ENCODE data around the gene TNP2.
"Not testable (repeated sequence)": the region's sequence is repeated elsewhere in the genome, so short reads cannot be mapped to it uniquely, and the experiment has no call there.

Gene TNP2

DNA sequence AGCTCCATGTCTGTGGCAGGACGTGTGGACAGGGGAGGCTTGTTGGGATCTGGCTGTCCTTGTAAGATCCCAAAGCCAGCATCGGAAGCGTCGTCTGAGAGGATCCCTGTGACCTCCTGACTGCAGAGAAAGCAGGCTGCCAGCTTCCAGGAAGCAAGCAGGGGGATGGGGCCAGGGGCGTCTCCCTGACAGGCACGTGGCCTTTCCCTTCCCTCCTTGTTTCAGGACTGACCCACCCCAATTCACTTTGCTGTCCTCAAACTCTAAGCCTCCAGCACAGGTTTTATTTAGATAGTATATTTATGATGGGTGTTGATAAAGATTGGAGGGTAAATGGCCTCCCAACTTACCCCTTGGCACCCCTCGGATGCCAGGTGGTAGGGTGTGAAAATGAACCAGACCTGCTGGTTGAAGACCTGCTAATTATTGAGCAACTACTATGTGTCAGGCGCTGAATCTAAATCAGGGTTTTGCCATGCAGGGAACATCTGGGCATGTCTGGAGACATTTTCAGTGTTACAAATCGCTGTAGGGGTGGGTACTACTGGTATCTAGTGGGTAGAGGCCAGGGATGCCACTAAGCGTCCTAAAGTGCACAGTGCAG is 37.7 kb downstream of the TNP2 start:
- Histone ChIP-seq H3K4me1 (ENCODE audit: insufficient read depth, low read length) (no peaks in the 10 kb centered on the region), H3K9me3 (ENCODE audit: low read length) (no peaks in the 10 kb centered on the region), H3K27me3 (ENCODE audit: control insufficient read depth in 1 of 2, insufficient read depth in 2 of 2, low read length in 2 of 2) (no peaks in the 10 kb centered on the region), H3K27ac (ENCODE audit: low read depth, low read length) (no peak overlapping the region), H3K9ac (ENCODE audit: low read length) (no peak overlapping the region), H3K36me3 (ENCODE audit: insufficient read depth, low read length) (no peaks in the 10 kb centered on the region), H3K4me3 (ENCODE audit: low read depth in 1 of 2, low read length in 2 of 2) (no peak overlapping the region)

DNA sequence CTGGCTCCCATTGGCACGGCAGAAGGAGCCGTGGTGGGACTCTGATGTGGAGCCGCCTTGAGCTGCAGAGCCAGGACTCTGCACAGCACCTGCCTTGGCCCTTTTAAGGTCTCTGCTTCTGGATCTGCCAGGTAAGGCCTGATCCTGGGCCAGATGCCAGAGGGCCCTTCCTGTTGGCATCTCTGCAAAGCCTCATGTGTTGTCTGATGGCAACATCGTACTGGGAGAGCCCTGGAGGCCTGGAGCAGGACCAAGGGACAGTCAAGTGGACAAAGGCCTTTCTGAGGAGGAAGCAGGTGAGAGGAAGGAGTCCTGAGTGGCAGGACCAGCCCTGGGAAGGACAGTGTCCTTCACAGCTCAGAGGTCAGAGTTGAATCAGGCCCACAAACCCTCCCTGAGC is 39.2 kb downstream of the TNP2 start:
- Histone ChIP-seq H3K36me3 (ENCODE audit: insufficient read depth, low read length) (no peaks in the 10 kb centered on the region), H3K4me3 (ENCODE audit: low read depth in 1 of 2, low read length in 2 of 2) (no peak overlapping the region), H3K9ac (ENCODE audit: low read length) (no peak overlapping the region), H3K9me3 (ENCODE audit: low read length) (no peaks in the 10 kb centered on the region), H3K27me3 (ENCODE audit: control insufficient read depth in 1 of 2, insufficient read depth in 2 of 2, low read length in 2 of 2) (no peaks in the 10 kb centered on the region), H3K4me1 (ENCODE audit: insufficient read depth, low read length) (no peaks in the 10 kb centered on the region), H3K27ac (ENCODE audit: low read depth, low read length) (no peak overlapping the region)

DNA sequence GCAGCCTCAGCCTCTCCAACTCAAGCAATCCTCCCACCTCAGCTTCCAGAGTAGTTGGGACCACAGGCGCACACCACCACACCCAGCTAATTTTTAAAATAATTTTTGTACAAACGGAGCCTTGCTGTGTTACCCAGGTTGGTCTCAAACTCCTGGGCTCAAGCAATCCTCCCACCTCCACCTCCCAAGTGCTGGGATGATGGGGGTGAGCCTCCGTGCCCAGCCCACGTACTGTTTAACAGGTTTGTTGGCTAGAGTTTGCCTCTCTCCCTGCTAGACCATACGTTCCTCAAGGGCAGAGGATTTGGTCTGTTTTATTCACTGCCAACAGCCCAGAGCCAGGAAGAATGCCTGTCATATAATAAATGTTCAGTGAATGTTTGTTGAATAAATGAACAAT is 39.7 kb downstream of the TNP2 start:
- no peaks in the 10 kb centered on the region for H3K36me3 ChIP-seq (ENCODE audit: insufficient read depth, low read length)
- no peaks in the 10 kb centered on the region for H3K27me3 ChIP-seq (ENCODE audit: control insufficient read depth in 1 of 2, insufficient read depth in 2 of 2, low read length in 2 of 2)
- H3K27ac ChIP-seq (ENCODE audit: low read depth, low read length), result no peak overlapping the region
- no peaks in the 10 kb centered on the region for H3K9me3 ChIP-seq (ENCODE audit: low read length)
- H3K9ac ChIP-seq (ENCODE audit: low read length), result no peak overlapping the region
- no peaks in the 10 kb centered on the region for H3K4me1 ChIP-seq (ENCODE audit: insufficient read depth, low read length)
- no peak overlapping the region for H3K4me3 ChIP-seq (ENCODE audit: low read depth in 1 of 2, low read length in 2 of 2)

DNA sequence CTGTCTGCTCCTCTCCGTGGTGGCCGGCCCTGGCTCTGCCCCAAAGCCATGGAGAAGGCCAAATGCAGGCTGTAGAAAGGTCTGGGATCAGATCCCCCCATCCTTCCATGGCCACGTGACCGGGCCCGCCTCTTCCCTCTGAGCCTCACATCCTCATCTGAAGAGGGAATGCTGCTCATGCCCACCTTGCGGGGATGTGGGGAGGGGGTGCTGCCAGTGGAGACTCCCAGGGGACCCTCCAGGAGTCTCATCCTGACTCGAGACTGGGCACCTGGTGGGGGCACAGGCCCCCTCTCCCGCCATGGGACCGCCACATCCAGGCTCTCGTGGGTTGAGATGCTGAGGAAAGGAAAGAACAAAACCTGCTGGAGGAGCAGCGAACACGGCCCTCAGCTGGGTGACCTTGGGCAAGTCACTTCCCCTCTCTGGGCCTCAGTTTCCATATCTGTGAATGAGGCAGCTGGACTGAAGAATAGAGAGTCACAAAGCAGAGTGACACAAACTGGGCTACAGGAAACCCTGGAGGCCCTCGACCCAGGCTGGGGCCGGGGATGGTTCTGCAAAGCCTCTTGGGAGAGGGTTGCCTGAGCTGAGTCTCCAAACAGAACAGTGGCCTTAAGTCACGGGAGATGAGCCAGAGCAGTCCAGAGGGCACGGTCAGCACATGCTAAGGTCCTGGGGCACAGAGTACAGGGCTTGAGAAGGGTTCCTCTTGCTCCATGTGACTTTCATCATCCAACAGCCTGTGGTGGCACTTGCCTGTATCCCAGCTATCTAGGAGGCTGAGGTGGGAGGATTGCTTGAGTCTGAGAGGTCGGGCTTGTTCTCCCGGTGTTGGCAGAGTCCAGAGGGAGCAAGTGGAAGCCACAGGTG is 43.2 kb downstream of the TNP2 start:
- H3K9me3 ChIP-seq (ENCODE audit: low read length), result no peaks in the 10 kb centered on the region
- no peaks in the 10 kb centered on the region for H3K36me3 ChIP-seq (ENCODE audit: insufficient read depth, low read length)
- H3K4me3 ChIP-seq (ENCODE audit: low read depth in 1 of 2, low read length in 2 of 2), result no peak overlapping the region
- no peak overlapping the region for H3K9ac ChIP-seq (ENCODE audit: low read length)
- no peaks in the 10 kb centered on the region for H3K27me3 ChIP-seq (ENCODE audit: control insufficient read depth in 1 of 2, insufficient read depth in 2 of 2, low read length in 2 of 2)
- no peaks in the 10 kb centered on the region for H3K4me1 ChIP-seq (ENCODE audit: insufficient read depth, low read length)
- no peak overlapping the region for H3K27ac ChIP-seq (ENCODE audit: low read depth, low read length)

DNA sequence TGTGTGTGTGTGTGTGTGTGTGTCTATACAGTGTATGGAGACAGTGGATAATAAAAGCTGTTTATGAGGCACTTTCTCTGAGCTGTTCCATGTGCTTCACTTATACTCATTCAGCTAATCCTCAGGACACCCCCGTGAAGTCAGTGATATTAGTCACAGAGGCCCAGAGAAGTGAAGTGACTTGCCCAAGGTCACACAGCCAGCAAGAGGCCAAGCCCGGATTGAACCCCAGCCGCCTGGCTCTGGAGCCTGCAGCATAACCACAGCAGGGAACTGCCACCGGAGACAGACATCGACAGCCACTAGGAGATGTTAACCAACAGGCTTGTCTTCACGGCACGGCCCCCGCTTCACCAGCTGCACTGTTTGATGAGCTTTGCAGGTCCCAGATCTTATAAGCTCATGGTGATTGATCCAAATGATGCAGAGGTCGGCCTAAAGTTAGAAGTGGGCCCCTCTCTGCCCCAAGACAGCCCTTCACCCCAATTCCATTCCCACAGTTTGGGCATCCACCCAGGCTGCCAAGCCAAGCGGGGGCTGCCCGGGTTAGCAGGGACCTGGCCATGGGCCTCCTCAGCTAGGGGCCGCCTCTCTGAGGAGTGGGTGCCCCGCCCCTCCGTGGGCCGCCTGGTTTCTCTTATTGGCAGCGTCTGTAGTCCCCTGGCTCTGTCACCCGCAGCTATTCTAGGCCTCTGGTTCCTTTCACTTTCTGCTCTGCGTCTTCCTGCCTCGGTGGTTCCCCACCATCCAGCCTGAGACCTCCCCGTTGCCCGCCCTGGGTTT is 44.0 kb downstream of the TNP2 start:
- Histone ChIP-seq H3K27me3 (ENCODE audit: control insufficient read depth in 1 of 2, insufficient read depth in 2 of 2, low read length in 2 of 2) (no peaks in the 10 kb centered on the region), H3K9me3 (ENCODE audit: low read length) (no peaks in the 10 kb centered on the region), H3K27ac (ENCODE audit: low read depth, low read length) (no peak overlapping the region), H3K4me1 (ENCODE audit: insufficient read depth, low read length) (no peaks in the 10 kb centered on the region), H3K4me3 (ENCODE audit: low read depth in 1 of 2, low read length in 2 of 2) (no peak overlapping the region), H3K36me3 (ENCODE audit: insufficient read depth, low read length) (no peaks in the 10 kb centered on the region), H3K9ac (ENCODE audit: low read length) (no peak overlapping the region)

DNA sequence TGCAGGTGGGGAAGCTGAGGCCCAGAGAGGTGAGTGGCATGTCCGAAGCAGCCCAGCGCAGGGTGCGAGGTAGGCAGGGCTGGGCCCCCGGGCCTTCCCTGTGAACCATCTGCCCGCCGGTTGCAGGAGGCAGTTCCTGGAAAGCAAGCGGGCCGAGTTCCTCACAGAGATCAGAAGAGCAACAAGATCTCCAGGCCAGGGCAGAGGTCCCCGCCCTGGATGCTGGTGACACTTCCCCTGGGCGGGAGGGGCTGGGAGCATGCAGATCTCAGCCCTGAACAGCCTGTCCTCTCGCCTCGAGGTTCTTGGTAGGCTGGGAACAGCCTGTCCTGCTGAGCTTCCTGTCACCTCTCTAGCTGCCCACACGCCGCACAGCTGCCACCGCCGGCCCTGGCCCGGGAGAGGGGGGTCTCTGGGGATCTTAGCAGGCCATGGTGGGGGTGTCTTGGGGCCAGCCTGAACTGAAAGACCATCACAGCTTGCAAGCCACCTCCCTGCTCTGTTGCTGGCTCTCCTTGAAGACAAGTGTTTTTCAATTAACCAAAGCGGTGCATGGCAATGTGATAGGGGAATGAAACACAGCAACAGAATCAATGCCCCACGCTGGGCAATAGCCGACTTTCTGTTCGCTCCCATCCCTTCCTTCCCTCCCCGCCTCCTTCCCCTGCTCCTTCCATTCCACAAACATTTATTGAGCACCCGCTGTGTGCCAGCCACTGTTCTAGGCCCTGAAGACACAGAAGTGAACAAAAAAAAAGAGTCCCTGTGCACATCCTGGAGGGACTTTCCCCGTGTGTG is 44.8 kb downstream of the TNP2 start:
- H3K27ac ChIP-seq (ENCODE audit: low read depth, low read length), result no peak overlapping the region
- H3K36me3 ChIP-seq (ENCODE audit: insufficient read depth, low read length), result no peaks in the 10 kb centered on the region
- H3K4me1 ChIP-seq (ENCODE audit: insufficient read depth, low read length), result no peaks in the 10 kb centered on the region
- H3K9me3 ChIP-seq (ENCODE audit: low read length), result no peaks in the 10 kb centered on the region
- no peaks in the 10 kb centered on the region for H3K27me3 ChIP-seq (ENCODE audit: control insufficient read depth in 1 of 2, insufficient read depth in 2 of 2, low read length in 2 of 2)
- no peak overlapping the region for H3K9ac ChIP-seq (ENCODE audit: low read length)
- no peak overlapping the region for H3K4me3 ChIP-seq (ENCODE audit: low read depth in 1 of 2, low read length in 2 of 2)

DNA sequence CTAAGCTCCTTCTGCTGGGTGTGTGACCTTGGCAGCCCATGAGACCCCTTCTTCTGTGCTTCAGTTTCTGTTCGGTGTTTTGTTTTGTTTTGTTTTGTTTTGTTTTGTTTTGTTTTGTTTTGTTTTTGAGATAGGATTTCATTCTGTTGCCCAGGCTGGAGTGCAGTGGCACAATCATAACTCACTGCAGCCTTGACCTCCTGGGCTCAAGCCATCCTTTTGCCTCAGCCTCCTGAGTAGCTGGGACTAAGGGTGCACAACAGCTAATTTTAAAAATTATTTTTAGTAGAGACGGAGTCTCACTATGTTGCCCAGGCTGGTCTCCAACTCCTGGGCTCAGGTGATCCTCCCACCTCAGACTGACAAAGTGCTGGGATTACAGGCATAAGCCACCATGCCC is 48.6 kb downstream of the TNP2 start:
- H3K4me1 ChIP-seq (ENCODE audit: insufficient read depth, low read length); H3K27me3 ChIP-seq (ENCODE audit: control insufficient read depth in 1 of 2, insufficient read depth in 2 of 2, low read length in 2 of 2); H3K9ac ChIP-seq (ENCODE audit: low read length); H3K27ac ChIP-seq (ENCODE audit: low read depth, low read length); H3K36me3 ChIP-seq (ENCODE audit: insufficient read depth, low read length); H3K9me3 ChIP-seq (ENCODE audit: low read length); H3K4me3 ChIP-seq (ENCODE audit: low read depth in 1 of 2, low read length in 2 of 2): not testable (repeated sequence)

DNA sequence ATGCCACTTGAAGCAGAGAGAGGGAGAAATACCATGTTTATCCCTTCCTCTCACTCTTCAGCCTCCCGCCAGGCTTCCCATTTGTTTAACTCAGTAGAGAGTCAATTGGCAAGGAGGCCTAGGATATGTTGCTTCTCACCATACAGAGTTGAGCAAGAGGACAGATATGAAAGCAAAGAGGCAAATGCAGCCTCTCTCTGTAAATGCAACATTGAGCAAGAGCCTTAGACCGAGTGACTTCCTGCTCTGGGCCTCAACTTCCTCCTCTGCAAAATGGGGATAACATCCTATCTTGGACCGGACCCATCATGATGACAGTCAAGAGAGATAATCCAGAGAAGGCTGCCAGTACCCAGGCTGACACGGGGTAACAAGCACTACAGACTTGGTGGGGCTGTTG is 49.9 kb downstream of the TNP2 start:
- Histone ChIP-seq H3K9me3 (ENCODE audit: low read length) (peaks cover 7% of the 10 kb centered on the region), H3K36me3 (ENCODE audit: insufficient read depth, low read length) (no peaks in the 10 kb centered on the region), H3K4me1 (ENCODE audit: insufficient read depth, low read length) (no peaks in the 10 kb centered on the region), H3K9ac (ENCODE audit: low read length) (no peak overlapping the region), H3K27me3 (ENCODE audit: control insufficient read depth in 1 of 2, insufficient read depth in 2 of 2, low read length in 2 of 2) (no peaks in the 10 kb centered on the region), H3K27ac (ENCODE audit: low read depth, low read length) (no peak overlapping the region), H3K4me3 (ENCODE audit: low read depth in 1 of 2, low read length in 2 of 2) (no peak overlapping the region)

DNA sequence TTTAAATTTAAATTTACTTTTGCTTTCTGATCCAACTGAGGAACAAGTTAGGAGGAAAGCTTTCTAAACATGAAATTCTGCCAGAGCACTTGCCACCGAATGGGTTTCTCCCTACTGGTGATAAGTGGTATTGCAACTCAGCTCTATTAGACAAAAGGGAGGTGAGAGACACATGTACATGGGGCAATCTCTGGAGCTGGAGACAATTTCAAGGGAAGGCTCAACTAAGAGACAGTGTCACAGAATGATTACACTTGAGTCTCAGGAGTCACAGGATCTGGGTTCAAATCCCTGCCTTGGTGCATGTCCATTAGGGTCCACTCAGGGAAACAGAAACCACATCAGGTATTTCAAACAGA is 50.5 kb downstream of the TNP2 start:
- H3K27ac ChIP-seq (ENCODE audit: low read depth, low read length), result no peak overlapping the region
- no peaks in the 10 kb centered on the region for H3K27me3 ChIP-seq (ENCODE audit: control insufficient read depth in 1 of 2, insufficient read depth in 2 of 2, low read length in 2 of 2)
- H3K36me3 ChIP-seq (ENCODE audit: insufficient read depth, low read length), result no peaks in the 10 kb centered on the region
- H3K9ac ChIP-seq (ENCODE audit: low read length), result no peak overlapping the region
- no peak overlapping the region for H3K4me3 ChIP-seq (ENCODE audit: low read depth in 1 of 2, low read length in 2 of 2)
- H3K9me3 ChIP-seq (ENCODE audit: low read length), result peaks cover 7% of the 10 kb centered on the region
- H3K4me1 ChIP-seq (ENCODE audit: insufficient read depth, low read length), result no peaks in the 10 kb centered on the region
